Mammary epithelial cell (primary cell): ENCODE measurements around the gene KRTAP9-4.
"Not testable (repeated sequence)": the region's sequence is repeated elsewhere in the genome, so short reads cannot be mapped to it uniquely, and the experiment has no call there.

Experiments used
- CTCF ChIP-seq, 2 donors: IDR thresholded peaks in 1 of 2; conservative IDR thresholded peaks in 1 of 2; 2 replicates each; pipeline ENCODE4 v1.5.1; 2011 to 2012; ENCODE audit warnings: inconsistent platforms in 2 of 2, low read length in 2 of 2, mild to moderate bottlenecking in 2 of 2, control low read depth in 1 of 2, low read depth in 1 of 2; ENCODE audit not compliant: insufficient read depth in 1 of 2; ENCODE audit errors: extremely low read depth in 1 of 2
- EZH2 ChIP-seq: IDR thresholded peaks from 2 replicates; pipeline ENCODE4 v1.6.1; 2012; ENCODE audit warnings: low read length, inconsistent platforms, borderline replicate concordance

- not testable (repeated sequence) for TF ChIP-seq CTCF (conservative IDR thresholded peaks at IDR 0.05 in 1 of 2, IDR thresholded peaks at IDR 0.05 in 1 of 2; ENCODE audit: extremely low read depth in 1 of 2, insufficient read depth in 1 of 2, low read depth in 1 of 2, low read length in 2 of 2); EZH2
Observed at GRCh38 chr17:41237116-41237515, 12.4 kb upstream of the KRTAP9-4 start.
